Osteoblast (primary cell): ENCODE measurements around the gene PDXK. TPM values are rescaled to one million over a fixed set of nuclear protein-coding genes. Genes with fewer than 3 reads are reported as not detected.

Experiments
- DNase-seq: peaks from one replicate; pipeline ENCODE4 v3.0.0; 2011; ENCODE audit warnings: low spot score, mixed read lengths; ENCODE audit not compliant: insufficient read length; ENCODE audit errors: missing footprints
- H2AFZ ChIP-seq: 2 replicates; pipeline ENCODE4 v1.6.0; 2011; ENCODE audit warnings: mild to moderate bottlenecking, low read length
- H3K27ac ChIP-seq: 2 replicates; pipeline ENCODE4 v1.5.1; 2011; ENCODE audit warnings: mild to moderate bottlenecking, low read depth, low read length, moderate library complexity
- H3K27me3 ChIP-seq: 2 replicates; pipeline ENCODE4 v1.6.0; 2012; ENCODE audit warnings: mild to moderate bottlenecking, control low read depth, inconsistent platforms, low read length, moderate library complexity; ENCODE audit not compliant: insufficient read depth
- H3K36me3 ChIP-seq: 2 replicates; pipeline ENCODE4 v1.5.1; 2011; ENCODE audit warnings: mild to moderate bottlenecking, low read length, control low read depth, moderate library complexity; ENCODE audit not compliant: insufficient read depth
- H3K4me1 ChIP-seq: 2 replicates; pipeline ENCODE4 v1.5.1; 2011; ENCODE audit warnings: mild to moderate bottlenecking, low read length, control low read depth, moderate library complexity; ENCODE audit not compliant: insufficient read depth
- H3K4me2 ChIP-seq: 2 replicates; pipeline ENCODE4 v1.6.0; 2011; ENCODE audit warnings: mild to moderate bottlenecking, low read length; ENCODE audit not compliant: insufficient read depth
- H3K4me3 ChIP-seq: fragments of 200-600 bp; sonication (generic); 3 replicates; pipeline ENCODE4 v1.5.1; 2012; ENCODE audit warnings: mild to moderate bottlenecking, low read length, inconsistent platforms; ENCODE audit not compliant: insufficient read depth
- H3K79me2 ChIP-seq: 2 replicates; pipeline ENCODE4 v1.6.0; 2012; ENCODE audit warnings: mild to moderate bottlenecking, low read length, control low read depth, inconsistent platforms; ENCODE audit not compliant: insufficient read depth
- H3K9me3 ChIP-seq: 2 replicates; pipeline ENCODE4 v1.5.1; 2011; ENCODE audit warnings: low read depth, low read length, control low read depth
- H4K20me1 ChIP-seq: 2 replicates; pipeline ENCODE4 v1.6.0; 2012; ENCODE audit warnings: mild to moderate bottlenecking, low read length, control low read depth; ENCODE audit not compliant: insufficient read depth
- total RNA-seq: library from RNA; depleted of rRNA; stranded (reverse); fragments of >200 nt; gene quantifications from 2 replicates; pipeline ENCODE4 v1.2.3, GENCODE V29; 2012
- TF ChIP-seq, protein P1 (sequence below): IDR thresholded peaks from 2 replicates; pipeline ENCODE4 v1.5.1; 2011; ENCODE audit warnings: mild to moderate bottlenecking, low read depth, low read length, moderate library complexity; ENCODE audit errors: extremely low read depth

The PDXK gene
- total RNA-seq, 1 donor = 89.4 TPM

DNA sequence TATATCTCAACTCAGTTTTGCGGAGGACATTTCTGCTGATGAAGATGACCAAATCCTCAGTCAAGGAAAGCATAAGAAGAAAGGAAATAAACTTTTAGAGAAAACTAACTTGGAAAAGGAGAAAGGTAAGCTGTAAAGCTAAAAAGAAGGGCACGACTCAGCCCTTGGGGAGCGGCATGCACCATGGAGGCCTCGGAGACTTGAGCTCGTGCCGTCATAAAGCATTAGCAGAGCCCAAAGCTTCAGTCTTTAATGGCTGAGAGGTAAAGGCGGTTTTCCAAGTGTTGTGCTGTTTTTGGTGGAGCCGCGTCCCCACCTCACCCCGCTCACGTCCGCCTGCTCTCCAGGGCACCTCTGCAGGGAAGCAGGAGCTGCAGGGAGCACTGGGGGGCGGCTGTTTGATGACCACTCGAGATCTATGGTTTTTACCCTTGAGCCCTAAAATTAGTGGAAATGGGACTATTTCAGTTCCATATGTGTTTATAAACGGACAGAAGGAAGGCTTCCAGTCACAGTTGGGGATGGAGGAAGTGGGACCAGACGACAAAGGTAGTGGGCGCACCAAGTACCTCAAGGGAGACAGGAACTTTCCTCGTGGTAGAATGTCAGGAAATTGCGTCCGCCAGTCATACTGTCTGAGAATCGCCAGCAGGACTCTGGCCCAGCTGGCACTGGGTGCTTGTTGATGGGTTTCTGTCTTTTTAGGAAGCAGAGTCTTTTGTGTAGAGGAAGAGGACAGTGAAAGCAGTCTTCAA lies 31.9 kb upstream of the PDXK start:
- Histone ChIP-seq H3K36me3 (peaks cover 72% of the 10 kb centered on the region), H3K4me1 (no peaks in the 10 kb centered on the region), H3K4me2 (no peak overlapping the region), H3K27ac (no peak overlapping the region), H2AFZ (no peak overlapping the region), H3K27me3 (no peaks in the 10 kb centered on the region), H3K9me3 (no peaks in the 10 kb centered on the region), H3K79me2 (no peaks in the 10 kb centered on the region), H4K20me1 (no peaks in the 10 kb centered on the region), H3K4me3 (no peak overlapping the region)
- peak; percentile 69 for DNase-seq
- TF ChIP-seq, protein P1, sequence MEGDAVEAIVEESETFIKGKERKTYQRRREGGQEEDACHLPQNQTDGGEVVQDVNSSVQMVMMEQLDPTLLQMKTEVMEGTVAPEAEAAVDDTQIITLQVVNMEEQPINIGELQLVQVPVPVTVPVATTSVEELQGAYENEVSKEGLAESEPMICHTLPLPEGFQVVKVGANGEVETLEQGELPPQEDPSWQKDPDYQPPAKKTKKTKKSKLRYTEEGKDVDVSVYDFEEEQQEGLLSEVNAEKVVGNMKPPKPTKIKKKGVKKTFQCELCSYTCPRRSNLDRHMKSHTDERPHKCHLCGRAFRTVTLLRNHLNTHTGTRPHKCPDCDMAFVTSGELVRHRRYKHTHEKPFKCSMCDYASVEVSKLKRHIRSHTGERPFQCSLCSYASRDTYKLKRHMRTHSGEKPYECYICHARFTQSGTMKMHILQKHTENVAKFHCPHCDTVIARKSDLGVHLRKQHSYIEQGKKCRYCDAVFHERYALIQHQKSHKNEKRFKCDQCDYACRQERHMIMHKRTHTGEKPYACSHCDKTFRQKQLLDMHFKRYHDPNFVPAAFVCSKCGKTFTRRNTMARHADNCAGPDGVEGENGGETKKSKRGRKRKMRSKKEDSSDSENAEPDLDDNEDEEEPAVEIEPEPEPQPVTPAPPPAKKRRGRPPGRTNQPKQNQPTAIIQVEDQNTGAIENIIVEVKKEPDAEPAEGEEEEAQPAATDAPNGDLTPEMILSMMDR = no peak

DNA sequence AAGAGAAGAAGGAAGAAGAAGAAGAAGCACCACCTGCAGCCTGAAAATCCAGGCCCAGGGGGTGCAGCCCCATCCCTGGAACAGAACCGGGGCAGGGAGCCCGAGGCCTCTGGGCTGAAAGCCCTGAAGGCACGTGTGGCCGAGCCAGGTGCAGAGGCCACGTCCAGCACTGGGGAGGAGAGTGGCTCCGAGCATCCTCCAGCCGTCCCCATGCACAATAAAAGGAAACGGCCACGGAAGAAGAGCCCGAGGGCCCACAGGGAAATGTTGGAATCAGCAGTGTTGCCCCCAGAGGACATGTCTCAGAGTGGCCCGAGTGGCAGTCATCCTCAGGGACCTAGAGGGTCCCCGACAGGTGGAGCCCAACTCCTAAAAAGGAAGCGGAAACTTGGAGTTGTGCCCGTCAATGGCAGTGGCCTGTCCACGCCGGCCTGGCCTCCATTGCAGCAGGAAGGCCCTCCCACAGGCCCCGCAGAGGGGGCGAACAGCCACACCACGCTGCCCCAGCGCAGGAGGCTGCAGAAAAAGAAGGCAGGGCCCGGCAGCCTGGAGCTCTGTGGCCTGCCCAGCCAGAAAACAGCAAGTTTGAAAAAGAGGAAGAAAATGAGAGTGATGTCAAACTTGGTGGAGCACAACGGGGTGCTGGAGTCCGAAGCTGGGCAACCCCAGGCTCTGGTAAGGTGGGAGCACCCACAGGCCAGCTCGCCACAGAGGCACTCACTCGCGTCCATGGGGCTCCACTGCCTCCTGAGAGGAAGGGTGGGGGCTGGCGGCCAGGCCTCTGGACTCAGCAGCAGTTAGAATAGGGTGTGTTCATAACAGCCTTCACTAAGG lies 31.1 kb upstream of the PDXK start:
- TF ChIP-seq, protein P1 = no peak
- Histone ChIP-seq H3K4me3 (no peak overlapping the region), H3K79me2 (no peaks in the 10 kb centered on the region), H3K4me2 (no peak overlapping the region), H3K4me1 (no peaks in the 10 kb centered on the region), H3K27me3 (no peaks in the 10 kb centered on the region), H4K20me1 (no peaks in the 10 kb centered on the region), H2AFZ (no peak overlapping the region), H3K27ac (no peak overlapping the region), H3K9me3 (no peaks in the 10 kb centered on the region), H3K36me3 (peaks cover 69% of the 10 kb centered on the region)
- DNase-seq = peak; percentile 29

DNA sequence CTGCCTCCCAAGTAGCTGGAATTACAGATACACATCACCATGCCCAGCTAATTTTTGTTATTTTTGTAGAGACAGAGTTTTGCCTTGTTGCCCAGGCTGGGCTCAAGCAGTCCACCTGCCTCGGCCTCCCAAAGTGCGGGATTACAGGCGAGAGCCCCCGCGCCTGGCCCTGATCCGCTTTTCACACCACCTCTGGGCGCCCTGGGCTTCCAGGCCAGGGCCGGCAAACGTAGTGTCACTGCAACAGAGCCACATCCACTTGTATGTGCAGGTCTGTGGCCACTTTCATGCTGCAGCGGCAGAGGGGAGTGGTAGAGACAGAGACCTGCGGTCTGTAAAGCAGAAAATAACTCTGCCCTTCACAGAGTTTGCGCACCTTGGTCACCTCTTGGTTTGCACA lies 30.0 kb upstream of the PDXK start:
- Histone ChIP-seq H3K79me2 (no peaks in the 10 kb centered on the region), H3K4me3 (no peak overlapping the region), H3K27me3 (no peaks in the 10 kb centered on the region), H3K36me3 (peaks cover 70% of the 10 kb centered on the region), H2AFZ (no peak overlapping the region), H4K20me1 (no peaks in the 10 kb centered on the region), H3K4me1 (no peaks in the 10 kb centered on the region), H3K27ac (no peak overlapping the region), H3K4me2 (no peak overlapping the region), H3K9me3 (no peaks in the 10 kb centered on the region)
- TF ChIP-seq, protein P1 = no peak
- no peak for DNase-seq
